Measurements from ENCODE around the gene GSTM1.

GSTM1 gene

GRCh38 chr1:109721042-109721441 lies 33.4 kb downstream of the GSTM1 start:
- no peaks in the 10 kb centered on the region for H3K27me3 ChIP-seq (ENCODE audit: low read depth, low read length)
- no peaks in the 10 kb centered on the region for H3K36me3 ChIP-seq (replicated peaks; ENCODE audit: low read depth, low read length)
- no peak overlapping the region for H3K9ac ChIP-seq (ENCODE audit: low read length)
- no peaks in the 10 kb centered on the region for H3K79me2 ChIP-seq (ENCODE audit: low read length)
- TF ChIP-seq, protein P1, sequence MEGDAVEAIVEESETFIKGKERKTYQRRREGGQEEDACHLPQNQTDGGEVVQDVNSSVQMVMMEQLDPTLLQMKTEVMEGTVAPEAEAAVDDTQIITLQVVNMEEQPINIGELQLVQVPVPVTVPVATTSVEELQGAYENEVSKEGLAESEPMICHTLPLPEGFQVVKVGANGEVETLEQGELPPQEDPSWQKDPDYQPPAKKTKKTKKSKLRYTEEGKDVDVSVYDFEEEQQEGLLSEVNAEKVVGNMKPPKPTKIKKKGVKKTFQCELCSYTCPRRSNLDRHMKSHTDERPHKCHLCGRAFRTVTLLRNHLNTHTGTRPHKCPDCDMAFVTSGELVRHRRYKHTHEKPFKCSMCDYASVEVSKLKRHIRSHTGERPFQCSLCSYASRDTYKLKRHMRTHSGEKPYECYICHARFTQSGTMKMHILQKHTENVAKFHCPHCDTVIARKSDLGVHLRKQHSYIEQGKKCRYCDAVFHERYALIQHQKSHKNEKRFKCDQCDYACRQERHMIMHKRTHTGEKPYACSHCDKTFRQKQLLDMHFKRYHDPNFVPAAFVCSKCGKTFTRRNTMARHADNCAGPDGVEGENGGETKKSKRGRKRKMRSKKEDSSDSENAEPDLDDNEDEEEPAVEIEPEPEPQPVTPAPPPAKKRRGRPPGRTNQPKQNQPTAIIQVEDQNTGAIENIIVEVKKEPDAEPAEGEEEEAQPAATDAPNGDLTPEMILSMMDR (IDR thresholded peaks at IDR 0.05; ENCODE audit: low read depth, low read length), result no peak
- TF ChIP-seq EZH2phosphoT487 (IDR thresholded peaks at IDR 0.05; ENCODE audit: low read depth), result no peak
- H3K4me2 ChIP-seq (ENCODE audit: low read length), result no peak overlapping the region
- H3K27ac ChIP-seq (ENCODE audit: low read length), result no peak overlapping the region
- H2AFZ ChIP-seq (ENCODE audit: low read depth, low read length), result no peak overlapping the region
- H3K9me3 ChIP-seq (ENCODE audit: insufficient read depth, low read length), result no peaks in the 10 kb centered on the region
- H3K4me3 ChIP-seq (ENCODE audit: low read length), result no peak overlapping the region
- H4K20me1 ChIP-seq (ENCODE audit: insufficient read depth, low read length), result no peaks in the 10 kb centered on the region
- peaks cover 24% of the 10 kb centered on the region for H3K4me1 ChIP-seq (ENCODE audit: low read length)

DNA sequence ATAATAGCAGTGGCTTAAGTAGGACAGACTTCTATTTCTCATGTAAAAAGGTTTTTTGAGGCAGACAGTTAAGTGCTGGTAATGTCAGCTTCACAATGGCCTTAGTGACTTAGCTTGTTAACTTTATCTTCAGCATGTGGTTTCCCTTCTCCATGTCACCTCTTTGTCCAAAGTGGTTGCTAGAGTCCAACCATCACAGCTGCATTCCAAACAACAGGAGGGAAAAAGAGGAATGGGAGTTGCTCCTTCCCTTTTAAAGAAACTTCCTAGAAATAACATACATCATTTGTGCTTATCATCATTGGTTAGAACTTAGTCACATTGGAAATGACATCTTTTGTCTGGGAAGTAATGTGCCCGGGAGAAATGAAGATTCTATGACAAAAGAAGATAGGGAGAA lies 34.4 kb downstream of the GSTM1 start:
- no peak for TF ChIP-seq EZH2phosphoT487 (IDR thresholded peaks at IDR 0.05; ENCODE audit: low read depth)
- TF ChIP-seq, protein P1 (IDR thresholded peaks at IDR 0.05; ENCODE audit: low read depth, low read length), result no peak
- peaks cover 24% of the 10 kb centered on the region for H3K4me1 ChIP-seq (ENCODE audit: low read length)
- H3K27me3 ChIP-seq (ENCODE audit: low read depth, low read length), result no peaks in the 10 kb centered on the region
- H3K4me2 ChIP-seq (ENCODE audit: low read length), result no peak overlapping the region
- H3K79me2 ChIP-seq (ENCODE audit: low read length), result no peaks in the 10 kb centered on the region
- H3K4me3 ChIP-seq (ENCODE audit: low read length), result no peak overlapping the region
- H3K27ac ChIP-seq (ENCODE audit: low read length), result no peak overlapping the region
- H2AFZ ChIP-seq (ENCODE audit: low read depth, low read length), result no peak overlapping the region
- H4K20me1 ChIP-seq (ENCODE audit: insufficient read depth, low read length), result no peaks in the 10 kb centered on the region
- no peaks in the 10 kb centered on the region for H3K36me3 ChIP-seq (replicated peaks; ENCODE audit: low read depth, low read length)
- no peaks in the 10 kb centered on the region for H3K9me3 ChIP-seq (ENCODE audit: insufficient read depth, low read length)
- H3K9ac ChIP-seq (ENCODE audit: low read length), result no peak overlapping the region

DNA sequence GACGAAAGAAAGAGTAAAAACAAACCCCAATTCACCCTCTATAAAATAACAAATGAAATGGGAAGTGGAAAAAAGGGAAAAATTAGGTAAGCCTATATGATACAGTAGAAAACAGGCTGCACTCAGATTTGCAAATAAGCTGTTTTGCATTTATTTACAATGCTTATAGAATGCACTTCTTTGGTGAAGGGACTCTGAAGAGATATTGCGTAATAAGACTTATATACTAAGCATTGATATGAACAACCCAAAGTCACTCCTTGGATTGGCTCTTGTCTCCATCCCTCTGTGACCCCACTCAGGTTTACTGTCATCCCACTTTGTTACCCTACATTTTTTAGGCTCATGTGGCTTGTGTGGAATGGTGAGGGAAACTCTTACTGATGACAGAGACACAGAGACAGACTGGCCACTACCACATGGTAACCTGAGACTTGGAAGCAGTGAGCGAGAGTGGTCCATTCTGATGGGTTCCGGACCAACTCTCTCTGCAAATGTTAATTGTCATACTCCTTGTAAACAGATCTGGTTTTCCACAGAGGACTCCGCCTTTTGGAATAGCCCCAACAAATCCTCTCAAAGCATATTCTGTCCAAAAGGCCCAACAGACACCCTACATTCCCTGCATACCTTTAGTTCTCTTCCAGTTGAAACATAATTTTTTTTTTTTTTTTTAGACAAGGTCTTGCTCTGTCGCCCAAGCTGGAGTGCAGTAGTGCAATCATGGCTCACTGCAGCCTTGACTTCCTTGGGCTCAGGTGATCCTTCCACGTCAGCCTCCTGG lies 35.5 kb downstream of the GSTM1 start:
- Histone ChIP-seq H3K9ac (ENCODE audit: low read length) (no peak overlapping the region), H3K9me3 (ENCODE audit: insufficient read depth, low read length) (no peaks in the 10 kb centered on the region)

GRCh38 chr1:109724933-109725332 lies 37.3 kb downstream of the GSTM1 start:
- H3K27ac ChIP-seq (ENCODE audit: low read length), result no peak overlapping the region
- TF ChIP-seq, protein P1 (IDR thresholded peaks at IDR 0.05; ENCODE audit: low read depth, low read length), result no peak
- no peak for TF ChIP-seq EZH2phosphoT487 (IDR thresholded peaks at IDR 0.05; ENCODE audit: low read depth)

More for the DNA sequence above, 35.5 kb downstream of the GSTM1 start:
- H3K79me2 ChIP-seq (ENCODE audit: low read length), result no peaks in the 10 kb centered on the region
- no peak overlapping the region for H3K4me2 ChIP-seq (ENCODE audit: low read length)
- no peak overlapping the region for H3K4me3 ChIP-seq (ENCODE audit: low read length)
- TF ChIP-seq EZH2phosphoT487 (IDR thresholded peaks at IDR 0.05; ENCODE audit: low read depth), result no peak
- TF ChIP-seq, protein P1 (IDR thresholded peaks at IDR 0.05; ENCODE audit: low read depth, low read length), result no peak
- H3K27ac ChIP-seq (ENCODE audit: low read length), result no peak overlapping the region
- no peaks in the 10 kb centered on the region for H3K27me3 ChIP-seq (ENCODE audit: low read depth, low read length)
- no peaks in the 10 kb centered on the region for H3K36me3 ChIP-seq (replicated peaks; ENCODE audit: low read depth, low read length)
- peaks cover 20% of the 10 kb centered on the region for H3K4me1 ChIP-seq (ENCODE audit: low read length)
- H4K20me1 ChIP-seq (ENCODE audit: insufficient read depth, low read length), result no peaks in the 10 kb centered on the region
- no peak overlapping the region for H2AFZ ChIP-seq (ENCODE audit: low read depth, low read length)

More at GRCh38 chr1:109724933-109725332, 37.3 kb downstream of the GSTM1 start:
- peaks cover 2% of the 10 kb centered on the region for H3K4me1 ChIP-seq (ENCODE audit: low read length)
- H3K9ac ChIP-seq (ENCODE audit: low read length), result no peak overlapping the region
- H3K36me3 ChIP-seq (replicated peaks; ENCODE audit: low read depth, low read length), result no peaks in the 10 kb centered on the region
- H3K9me3 ChIP-seq (ENCODE audit: insufficient read depth, low read length), result no peaks in the 10 kb centered on the region
- no peaks in the 10 kb centered on the region for H4K20me1 ChIP-seq (ENCODE audit: insufficient read depth, low read length)
- H3K27me3 ChIP-seq (ENCODE audit: low read depth, low read length), result no peaks in the 10 kb centered on the region
- no peaks in the 10 kb centered on the region for H3K79me2 ChIP-seq (ENCODE audit: low read length)
- H3K4me2 ChIP-seq (ENCODE audit: low read length), result no peak overlapping the region
- no peak overlapping the region for H2AFZ ChIP-seq (ENCODE audit: low read depth, low read length)
- no peak overlapping the region for H3K4me3 ChIP-seq (ENCODE audit: low read length)

All from OCI-LY3 (cell line).